GM12878 (cell line): ENCODE results near the gene TSPAN12. TPM values are rescaled to one million over a fixed set of nuclear protein-coding genes. Genes with fewer than 3 reads are reported as not detected.

Source experiments
- ATAC-seq: fragments of 200-7000 bp; cut with Tn5 transposase; 3 replicates; pipeline ENCODE4 v1.9.1; 2020; ENCODE audit warnings: mild to moderate bottlenecking, moderate library complexity
- BruUV-seq: library from RNA; stranded (reverse); fragments of 400-500 nt; replicated peaks from 2 replicates; lab custom pipeline; 2021; lab: Mats Ljungman, UMichigan
- CTCF ChIA-PET: fragments of 300-600 bp; sonication (Branson Sonifier 250); formaldehyde crosslinking; extraction: SDS; loops from one replicate; lab custom pipeline; 2021; ENCODE audit warnings: inconsistent platforms; lab: Yijun Ruan, JAX
- POLR2A ChIA-PET: fragments of 350-600 bp; formaldehyde crosslinking; extraction: SDS; loops from one replicate; lab custom pipeline; 2021; ENCODE audit warnings: inconsistent platforms; lab: Charles Lee
- RAD21 ChIA-PET: fragments of 300-600 bp; sonication (Branson Sonifier 250); formaldehyde crosslinking; loops from one replicate; lab custom pipeline; 2023; ENCODE audit warnings: antibody characterized with exemption; ENCODE audit not compliant: unreplicated experiment; lab: Charles Lee
- SMC1A ChIA-PET: fragments of 300-600 bp; sonication (Branson Sonifier 250); formaldehyde crosslinking; loops from one replicate; lab custom pipeline; 2023; ENCODE audit not compliant: unreplicated experiment, uncharacterized antibody; lab: Charles Lee
- DNase-seq: peaks from one replicate; pipeline ENCODE4 v3.0.0-alpha.2; 2011; ENCODE audit warnings: low read depth, low spot score
- FAIRE-seq: peaks from 3 replicates; lab custom pipeline; 2011; peaks lifted over from hg19 to GRCh38; lab: Jason Lieb, UNC
- H2AFZ ChIP-seq: 2 replicates; pipeline ENCODE4 v1.6.0; 2011; ENCODE audit warnings: low read depth, low read length, control low read depth; ENCODE audit not compliant: control insufficient read depth
- H3K27ac ChIP-seq: 2 replicates; pipeline ENCODE4 v1.5.1; 2011; ENCODE audit warnings: control low read depth; ENCODE audit not compliant: control insufficient read depth, insufficient read depth
- H3K27me3 ChIP-seq, 2 experiments: replicated peaks in 1 of 2; 2 replicates each; pipeline versions ENCODE4 v1.6.0 to v1.6.1; 2011; ENCODE audit warnings: low read length in 1 of 2; ENCODE audit not compliant: control insufficient read depth in 2 of 2, insufficient read depth in 2 of 2
- H3K36me3 ChIP-seq, 2 experiments: 2 replicates each; pipeline ENCODE4 v1.5.1; 2011; ENCODE audit warnings: low read length in 1 of 2; ENCODE audit not compliant: control insufficient read depth in 2 of 2, insufficient read depth in 2 of 2
- H3K4me1 ChIP-seq: 2 replicates; pipeline ENCODE4 v1.6.1; 2011; ENCODE audit warnings: mild to moderate bottlenecking, low read length, moderate library complexity, mixed read lengths; ENCODE audit not compliant: control insufficient read depth, insufficient read depth
- H3K4me2 ChIP-seq: 2 replicates; pipeline ENCODE4 v1.6.0; 2011; ENCODE audit warnings: control low read depth; ENCODE audit not compliant: control insufficient read depth, insufficient read depth
- H3K4me3 ChIP-seq: fragments of 200-600 bp; sonication (generic); 2 replicates; pipeline ENCODE4 v1.5.1; 2016
- H3K79me2 ChIP-seq: 2 replicates; pipeline ENCODE4 v1.6.0; 2011; ENCODE audit warnings: low read length; ENCODE audit not compliant: control insufficient read depth, insufficient read depth
- H3K9ac ChIP-seq: 2 replicates; pipeline ENCODE4 v1.8.0; 2011; ENCODE audit warnings: low read length, control low read depth, mixed read lengths; ENCODE audit not compliant: control insufficient read depth, insufficient read depth
- H3K9me3 ChIP-seq: replicated peaks from 3 replicates; pipeline ENCODE4 v1.5.1; 2011; ENCODE audit warnings: mild to moderate bottlenecking, low read length; ENCODE audit not compliant: control insufficient read depth, insufficient read depth
- H4K20me1 ChIP-seq: 2 replicates; pipeline ENCODE4 v1.6.0; 2011; ENCODE audit not compliant: control insufficient read depth, insufficient read depth
- BCL11A ChIP-seq: IDR thresholded peaks from 2 replicates; pipeline ENCODE4 v1.6.1; 2011; ENCODE audit warnings: low read depth, low read length
- CREB1 ChIP-seq: IDR thresholded peaks from 2 replicates; pipeline ENCODE4 v1.6.1; 2012; ENCODE audit warnings: low read depth, mild to moderate bottlenecking, inconsistent platforms
- DPF2 ChIP-seq: fragments of 450-650 bp; IDR thresholded peaks from 2 replicates; pipeline ENCODE4 v1.6.1; 2017; ENCODE audit warnings: mild to moderate bottlenecking
- ESRRA ChIP-seq: IDR thresholded peaks from 2 replicates; pipeline ENCODE4 v1.6.1; 2012; ENCODE audit warnings: mild to moderate bottlenecking, low read length, improper control_type of control experiment
- EZH2 ChIP-seq: IDR thresholded peaks from 2 replicates; pipeline ENCODE4 v1.6.1; 2012; ENCODE audit warnings: low read depth, mild to moderate bottlenecking, control low read depth, inconsistent platforms, low read length, borderline replicate concordance; ENCODE audit not compliant: control insufficient read depth
- MYB ChIP-seq: fragments of 150-350 bp; IDR thresholded peaks from 2 replicates; pipeline ENCODE4 v1.6.1; 2014; ENCODE audit warnings: mild to moderate bottlenecking, low read depth, low read length, borderline replicate concordance
- POLR2AphosphoS5 ChIP-seq: IDR thresholded peaks from 2 replicates; pipeline ENCODE4 v1.6.1; 2011; ENCODE audit warnings: mild to moderate bottlenecking, low read length, inconsistent platforms
- SIN3A ChIP-seq: IDR thresholded peaks from 2 replicates; pipeline ENCODE4 v1.6.1; 2012; ENCODE audit warnings: low read depth, low read length, improper control_type of control experiment
- ZNF274 ChIP-seq: IDR thresholded peaks from one replicate; pipeline ENCODE4 v1.8.0; 2011; ENCODE audit not compliant: insufficient read length, insufficient read depth
- WGBS: methylation state at CpG from one replicate; pipeline ENCODE4 v1.1.6; 2016; ENCODE audit warnings: low lambda C conversion rate; ENCODE audit not compliant: insufficient replicate concordance, insufficient coverage; ENCODE audit errors: missing lambda C conversion rate; 5-methylcytosine and 5-hydroxymethylcytosine counted together
- in situ Hi-C: fragments of 300-500 bp; cut with MboI; formaldehyde crosslinking; loops from 9 replicates; pipeline ENCODE4 v1.14.3; 2018; ENCODE audit warnings: mixed read lengths
- intact Hi-C: fragments of 100-400 bp; cut with micrococcal nuclease; formaldehyde crosslinking; loops from one replicate; pipeline ENCODE4 v1.14.2; 2022; ENCODE audit not compliant: unreplicated experiment
- polyA plus RNA-seq, 11 experiments: library from polyadenylated mRNA; depleted of rRNA in 4 of 11; unstranded in 6 of 11; stranded (reverse) in 5 of 11; fragments of >200 nt; fragmentation: Nextera tagmentation in 4 of 11; fragmentation: Illumina TruSeq in 1 of 11; extraction: Ambion mirVana in 4 of 11; extraction: Trizol in 1 of 11; gene quantifications; 1 replicate in 1 of 11; 2 replicates in 10 of 11; pipeline versions ENCODE4 v1.2.1 to v1.2.3, GENCODE V29; 2011 to 2016; ENCODE audit warnings: inconsistent platforms in 2 of 11, missing spikeins in 2 of 11, low read depth in 1 of 11
- total RNA-seq, 4 experiments: library from RNA; depleted of rRNA in 3 of 4; stranded (reverse); fragments of >200 nt in 3 of 4; fragmentation: Illumina TruSeq in 1 of 4; extraction: Trizol in 1 of 4; gene quantifications; 2 replicates each; pipeline versions ENCODE4 v1.2.1 to v1.2.3, GENCODE V29; 2013 to 2021
- TF ChIP-seq, protein P1 (sequence below): fragments of 450-650 bp; IDR thresholded peaks from 2 replicates; pipeline ENCODE4 v1.6.1; 2017; ENCODE audit warnings: mild to moderate bottlenecking, moderate library complexity
- TF ChIP-seq, protein P2 (sequence below): fragments of 450-650 bp; formaldehyde crosslinking; IDR thresholded peaks from 2 replicates; pipeline ENCODE4 v1.5.0; 2022; ENCODE audit warnings: mild to moderate bottlenecking, missing genetic modification characterization
- TF ChIP-seq, protein P3 (sequence below): fragments of 450-650 bp; formaldehyde crosslinking; IDR thresholded peaks from 2 replicates; pipeline ENCODE4 v1.4.0; 2022; ENCODE audit warnings: mild to moderate bottlenecking, moderate library complexity
- TF ChIP-seq, protein P4 (sequence below): IDR thresholded peaks from 2 replicates; pipeline ENCODE4 v1.6.1; 2011; ENCODE audit warnings: mild to moderate bottlenecking, low read depth, low read length, moderate library complexity; ENCODE audit not compliant: insufficient replicate concordance

TSPAN12 gene
- total and polyA plus RNA-seq, 10 of the 15 experiments (the other 5 are each of a cell fraction or from before 2014, with no cell fraction given), result 0.67 to 110 (median 1.3) TPM

DNA sequence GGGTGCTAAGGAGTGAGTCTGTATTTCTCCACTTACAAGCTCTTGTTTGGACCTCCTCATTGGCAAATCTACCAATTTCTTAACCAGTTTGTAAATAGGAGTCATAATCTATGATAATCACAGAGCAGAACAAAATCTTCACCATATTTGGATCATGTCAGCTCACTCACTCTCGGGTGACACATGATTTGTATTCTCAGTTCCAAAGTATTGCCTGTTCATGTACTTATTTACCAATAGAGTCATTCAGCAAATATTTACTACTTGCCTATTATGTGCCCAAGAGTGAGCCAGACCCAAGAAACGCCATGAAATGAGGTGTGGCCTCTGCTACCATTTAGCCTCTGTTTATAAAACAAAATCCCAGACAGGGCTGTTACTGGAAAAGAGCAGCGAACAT, 114.8 kb downstream of the TSPAN12 start:
- no peaks in the 10 kb centered on the region for H3K9me3 ChIP-seq
- no peaks in the 10 kb centered on the region for H3K27me3 ChIP-seq
- intact Hi-C loops, result no loop called here
- no peak for DNase-seq
- no peak for FAIRE-seq
- in situ Hi-C loops, result no loop called here
- H3K36me3 ChIP-seq, result no peaks in the 10 kb centered on the region; a peak in 1 of 4 replicates
- no peaks in the 10 kb centered on the region for H3K4me1 ChIP-seq
- no peak overlapping the region for H3K4me3 ChIP-seq
- POLR2A ChIA-PET, result interaction anchor here (1.0 kb wide), 1 partner anchor 9 kb away, joined by 3 read pairs; no protein-coding TSS in a partner anchor
- BruUV-seq, result no TSS peak
- H4K20me1 ChIP-seq, result no peaks in the 10 kb centered on the region
- no peak overlapping the region for H3K9ac ChIP-seq
- no peak overlapping the region for H3K4me2 ChIP-seq
- H3K27ac ChIP-seq, result no peak overlapping the region
- H2AFZ ChIP-seq, result no peak overlapping the region
- H3K79me2 ChIP-seq, result no peaks in the 10 kb centered on the region
- ATAC-seq, result no peak
- 15% methylated on average over 3 of the region's 3 CpGs for WGBS
- RAD21 ChIA-PET, result no interaction called here
- SMC1A ChIA-PET, result no interaction called here
- CTCF ChIA-PET, result no interaction called here
- no peak for TF ChIP-seq DPF2
- TF ChIP-seq EZH2, result no peak
- TF ChIP-seq MYB, result no peak
- TF ChIP-seq, protein P1, sequence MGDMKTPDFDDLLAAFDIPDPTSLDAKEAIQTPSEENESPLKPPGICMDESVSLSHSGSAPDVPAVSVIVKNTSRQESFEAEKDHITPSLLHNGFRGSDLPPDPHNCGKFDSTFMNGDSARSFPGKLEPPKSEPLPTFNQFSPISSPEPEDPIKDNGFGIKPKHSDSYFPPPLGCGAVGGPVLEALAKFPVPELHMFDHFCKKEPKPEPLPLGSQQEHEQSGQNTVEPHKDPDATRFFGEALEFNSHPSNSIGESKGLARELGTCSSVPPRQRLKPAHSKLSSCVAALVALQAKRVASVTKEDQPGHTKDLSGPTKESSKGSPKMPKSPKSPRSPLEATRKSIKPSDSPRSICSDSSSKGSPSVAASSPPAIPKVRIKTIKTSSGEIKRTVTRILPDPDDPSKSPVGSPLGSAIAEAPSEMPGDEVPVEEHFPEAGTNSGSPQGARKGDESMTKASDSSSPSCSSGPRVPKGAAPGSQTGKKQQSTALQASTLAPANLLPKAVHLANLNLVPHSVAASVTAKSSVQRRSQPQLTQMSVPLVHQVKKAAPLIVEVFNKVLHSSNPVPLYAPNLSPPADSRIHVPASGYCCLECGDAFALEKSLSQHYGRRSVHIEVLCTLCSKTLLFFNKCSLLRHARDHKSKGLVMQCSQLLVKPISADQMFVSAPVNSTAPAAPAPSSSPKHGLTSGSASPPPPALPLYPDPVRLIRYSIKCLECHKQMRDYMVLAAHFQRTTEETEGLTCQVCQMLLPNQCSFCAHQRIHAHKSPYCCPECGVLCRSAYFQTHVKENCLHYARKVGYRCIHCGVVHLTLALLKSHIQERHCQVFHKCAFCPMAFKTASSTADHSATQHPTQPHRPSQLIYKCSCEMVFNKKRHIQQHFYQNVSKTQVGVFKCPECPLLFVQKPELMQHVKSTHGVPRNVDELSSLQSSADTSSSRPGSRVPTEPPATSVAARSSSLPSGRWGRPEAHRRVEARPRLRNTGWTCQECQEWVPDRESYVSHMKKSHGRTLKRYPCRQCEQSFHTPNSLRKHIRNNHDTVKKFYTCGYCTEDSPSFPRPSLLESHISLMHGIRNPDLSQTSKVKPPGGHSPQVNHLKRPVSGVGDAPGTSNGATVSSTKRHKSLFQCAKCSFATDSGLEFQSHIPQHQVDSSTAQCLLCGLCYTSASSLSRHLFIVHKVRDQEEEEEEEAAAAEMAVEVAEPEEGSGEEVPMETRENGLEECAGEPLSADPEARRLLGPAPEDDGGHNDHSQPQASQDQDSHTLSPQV, result no peak
- no peak for TF ChIP-seq POLR2AphosphoS5
- TF ChIP-seq, protein P2, sequence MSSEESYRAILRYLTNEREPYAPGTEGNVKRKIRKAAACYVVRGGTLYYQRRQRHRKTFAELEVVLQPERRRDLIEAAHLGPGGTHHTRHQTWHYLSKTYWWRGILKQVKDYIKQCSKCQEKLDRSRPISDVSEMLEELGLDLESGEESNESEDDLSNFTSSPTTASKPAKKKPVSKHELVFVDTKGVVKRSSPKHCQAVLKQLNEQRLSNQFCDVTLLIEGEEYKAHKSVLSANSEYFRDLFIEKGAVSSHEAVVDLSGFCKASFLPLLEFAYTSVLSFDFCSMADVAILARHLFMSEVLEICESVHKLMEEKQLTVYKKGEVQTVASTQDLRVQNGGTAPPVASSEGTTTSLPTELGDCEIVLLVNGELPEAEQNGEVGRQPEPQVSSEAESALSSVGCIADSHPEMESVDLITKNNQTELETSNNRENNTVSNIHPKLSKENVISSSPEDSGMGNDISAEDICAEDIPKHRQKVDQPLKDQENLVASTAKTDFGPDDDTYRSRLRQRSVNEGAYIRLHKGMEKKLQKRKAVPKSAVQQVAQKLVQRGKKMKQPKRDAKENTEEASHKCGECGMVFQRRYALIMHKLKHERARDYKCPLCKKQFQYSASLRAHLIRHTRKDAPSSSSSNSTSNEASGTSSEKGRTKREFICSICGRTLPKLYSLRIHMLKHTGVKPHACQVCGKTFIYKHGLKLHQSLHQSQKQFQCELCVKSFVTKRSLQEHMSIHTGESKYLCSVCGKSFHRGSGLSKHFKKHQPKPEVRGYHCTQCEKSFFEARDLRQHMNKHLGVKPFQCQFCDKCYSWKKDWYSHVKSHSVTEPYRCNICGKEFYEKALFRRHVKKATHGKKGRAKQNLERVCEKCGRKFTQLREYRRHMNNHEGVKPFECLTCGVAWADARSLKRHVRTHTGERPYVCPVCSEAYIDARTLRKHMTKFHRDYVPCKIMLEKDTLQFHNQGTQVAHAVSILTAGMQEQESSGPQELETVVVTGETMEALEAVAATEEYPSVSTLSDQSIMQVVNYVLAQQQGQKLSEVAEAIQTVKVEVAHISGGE (CRISPR knock-in tag), result no peak
- no peak for TF ChIP-seq ZNF274
- TF ChIP-seq, protein P3, sequence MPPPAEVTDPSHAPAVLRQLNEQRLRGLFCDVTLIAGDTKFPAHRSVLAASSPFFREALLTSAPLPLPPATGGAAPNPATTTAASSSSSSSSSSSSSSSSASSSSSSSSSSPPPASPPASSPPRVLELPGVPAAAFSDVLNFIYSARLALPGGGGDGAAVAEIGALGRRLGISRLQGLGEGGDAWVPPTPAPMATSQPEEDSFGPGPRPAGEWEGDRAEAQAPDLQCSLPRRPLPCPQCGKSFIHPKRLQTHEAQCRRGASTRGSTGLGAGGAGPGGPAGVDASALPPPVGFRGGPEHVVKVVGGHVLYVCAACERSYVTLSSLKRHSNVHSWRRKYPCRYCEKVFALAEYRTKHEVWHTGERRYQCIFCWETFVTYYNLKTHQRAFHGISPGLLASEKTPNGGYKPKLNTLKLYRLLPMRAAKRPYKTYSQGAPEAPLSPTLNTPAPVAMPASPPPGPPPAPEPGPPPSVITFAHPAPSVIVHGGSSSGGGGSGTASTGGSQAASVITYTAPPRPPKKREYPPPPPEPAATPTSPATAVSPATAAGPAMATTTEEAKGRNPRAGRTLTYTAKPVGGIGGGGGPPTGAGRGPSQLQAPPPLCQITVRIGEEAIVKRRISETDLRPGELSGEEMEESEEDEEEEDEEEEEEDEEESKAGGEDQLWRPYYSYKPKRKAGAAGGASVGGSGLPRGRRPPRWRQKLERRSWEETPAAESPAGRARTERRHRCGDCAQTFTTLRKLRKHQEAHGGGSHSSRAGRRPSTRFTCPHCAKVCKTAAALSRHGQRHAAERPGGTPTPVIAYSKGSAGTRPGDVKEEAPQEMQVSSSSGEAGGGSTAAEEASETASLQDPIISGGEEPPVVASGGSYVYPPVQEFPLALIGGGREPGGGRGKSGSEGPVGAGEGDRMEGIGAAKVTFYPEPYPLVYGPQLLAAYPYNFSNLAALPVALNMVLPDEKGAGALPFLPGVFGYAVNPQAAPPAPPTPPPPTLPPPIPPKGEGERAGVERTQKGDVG (CRISPR knock-in tag), result no peak
- TF ChIP-seq BCL11A, result no peak
- no peak for TF ChIP-seq CREB1
- no peak for TF ChIP-seq SIN3A
- TF ChIP-seq, protein P4, sequence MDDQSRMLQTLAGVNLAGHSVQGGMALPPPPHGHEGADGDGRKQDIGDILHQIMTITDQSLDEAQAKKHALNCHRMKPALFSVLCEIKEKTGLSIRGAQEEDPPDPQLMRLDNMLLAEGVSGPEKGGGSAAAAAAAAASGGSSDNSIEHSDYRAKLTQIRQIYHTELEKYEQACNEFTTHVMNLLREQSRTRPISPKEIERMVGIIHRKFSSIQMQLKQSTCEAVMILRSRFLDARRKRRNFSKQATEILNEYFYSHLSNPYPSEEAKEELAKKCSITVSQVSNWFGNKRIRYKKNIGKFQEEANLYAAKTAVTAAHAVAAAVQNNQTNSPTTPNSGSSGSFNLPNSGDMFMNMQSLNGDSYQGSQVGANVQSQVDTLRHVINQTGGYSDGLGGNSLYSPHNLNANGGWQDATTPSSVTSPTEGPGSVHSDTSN, result no peak
- no peak for TF ChIP-seq ESRRA
- TF ChIP-seq, all 136 proteins: peak for 0
